Transverse colon (tissue), 4 donors: ENCODE results near the gene RAB36. TPM values are rescaled to one million over a fixed set of nuclear protein-coding genes. Genes with fewer than 3 reads are reported as not detected.

Source experiments
- DNase-seq: peaks from one replicate; pipeline ENCODE4 v3.0.0-alpha.2; 2019
- H3K27ac ChIP-seq, 4 donors: fragments of 200-600 bp; sonication (generic); 2 replicates each; pipeline ENCODE4 v1.5.1; 2016 to 2018; ENCODE audit warnings: inconsistent platforms in 4 of 4
- H3K27me3 ChIP-seq: fragments of 200-600 bp; sonication (generic); 2 replicates; pipeline ENCODE4 v1.5.1; 2017; ENCODE audit warnings: inconsistent platforms
- H3K36me3 ChIP-seq, 4 donors: fragments of 200-600 bp; sonication (generic); 2 replicates each; pipeline ENCODE4 v1.5.1; 2017 to 2019; ENCODE audit warnings: inconsistent platforms in 4 of 4
- H3K4me1 ChIP-seq, 4 donors: fragments of 200-600 bp; sonication (generic); 2 replicates each; pipeline ENCODE4 v1.5.1; 2017 to 2020; ENCODE audit warnings: inconsistent platforms in 4 of 4
- H3K4me3 ChIP-seq, 4 donors: fragments of 200-600 bp; sonication (generic); 1 replicate in 1 of 4; 2 replicates in 3 of 4; pipeline versions ENCODE4 v1.5.1 to v1.6.1; 2017 to 2019; ENCODE audit warnings: inconsistent platforms in 4 of 4
- H3K9me3 ChIP-seq, 2 donors: fragments of 200-600 bp; sonication (generic); 2 replicates each; pipeline ENCODE4 v1.5.1; 2017 to 2019; ENCODE audit warnings: inconsistent platforms in 2 of 2
- EP300 ChIP-seq: sonication (generic); formaldehyde crosslinking; IDR thresholded peaks from one replicate; pipeline ENCODE4 v1.6.1; 2017; ENCODE audit warnings: antibody characterized with exemption, low read depth
- POLR2A ChIP-seq: fragments of 450-650 bp; IDR thresholded peaks from one replicate; pipeline ENCODE4 v1.6.1; 2016; ENCODE audit warnings: antibody characterized with exemption, mild to moderate bottlenecking, moderate library complexity
- POLR2AphosphoS5 ChIP-seq, 3 donors: sonication (generic); formaldehyde crosslinking; IDR thresholded peaks; one replicate each; pipeline ENCODE4 v1.6.1; 2016; ENCODE audit warnings: antibody characterized with exemption in 3 of 3
- WGBS, 2 donors: methylation state at CpG; one replicate each; pipeline ENCODE4 v1.1.5; 2018; ENCODE audit warnings: low coverage in 1 of 2; 5-methylcytosine and 5-hydroxymethylcytosine counted together
- in situ Hi-C, 4 donors: fragments of 200-750 bp; cut with MboI; loops; one replicate each; pipeline versions ENCODE4 v1.15.0 to v1.15.1; 2017; ENCODE audit warnings: low sequenced_read_pairs in 3 of 4, low pct_ligation_motif_present in 1 of 4, low pct_unique_long_range_greater_than_20kb in 1 of 4
- intact Hi-C: fragments of 100-400 bp; cut with DNase I; formaldehyde crosslinking; loops from one replicate; pipeline ENCODE4 v1.15.1; 2023; ENCODE audit warnings: low total_unique reads
- total RNA-seq, 4 donors: library from RNA; depleted of rRNA; stranded (reverse); fragments of >200 nt; gene quantifications; one replicate each; pipeline ENCODE4 v1.1.0, GENCODE V29; 2016
- TF ChIP-seq, protein P1 (sequence below), 5 experiments: fragments of 200-600 bp in 3 of 5; fragments of 450-650 bp in 2 of 5; sonication (generic) in 3 of 5; IDR thresholded peaks; 1 replicate in 2 of 5; 2 replicates in 3 of 5; pipeline ENCODE4 v1.5.1; 2016 to 2017; ENCODE audit warnings: antibody characterized with exemption in 5 of 5, inconsistent platforms in 3 of 5, mild to moderate bottlenecking in 2 of 5, moderate library complexity in 1 of 5

Gene RAB36
- total RNA-seq, 4 donors from 2014 or later = 0.37 to 1.1 (median 0.82) TPM; not detected in 1

DNA sequence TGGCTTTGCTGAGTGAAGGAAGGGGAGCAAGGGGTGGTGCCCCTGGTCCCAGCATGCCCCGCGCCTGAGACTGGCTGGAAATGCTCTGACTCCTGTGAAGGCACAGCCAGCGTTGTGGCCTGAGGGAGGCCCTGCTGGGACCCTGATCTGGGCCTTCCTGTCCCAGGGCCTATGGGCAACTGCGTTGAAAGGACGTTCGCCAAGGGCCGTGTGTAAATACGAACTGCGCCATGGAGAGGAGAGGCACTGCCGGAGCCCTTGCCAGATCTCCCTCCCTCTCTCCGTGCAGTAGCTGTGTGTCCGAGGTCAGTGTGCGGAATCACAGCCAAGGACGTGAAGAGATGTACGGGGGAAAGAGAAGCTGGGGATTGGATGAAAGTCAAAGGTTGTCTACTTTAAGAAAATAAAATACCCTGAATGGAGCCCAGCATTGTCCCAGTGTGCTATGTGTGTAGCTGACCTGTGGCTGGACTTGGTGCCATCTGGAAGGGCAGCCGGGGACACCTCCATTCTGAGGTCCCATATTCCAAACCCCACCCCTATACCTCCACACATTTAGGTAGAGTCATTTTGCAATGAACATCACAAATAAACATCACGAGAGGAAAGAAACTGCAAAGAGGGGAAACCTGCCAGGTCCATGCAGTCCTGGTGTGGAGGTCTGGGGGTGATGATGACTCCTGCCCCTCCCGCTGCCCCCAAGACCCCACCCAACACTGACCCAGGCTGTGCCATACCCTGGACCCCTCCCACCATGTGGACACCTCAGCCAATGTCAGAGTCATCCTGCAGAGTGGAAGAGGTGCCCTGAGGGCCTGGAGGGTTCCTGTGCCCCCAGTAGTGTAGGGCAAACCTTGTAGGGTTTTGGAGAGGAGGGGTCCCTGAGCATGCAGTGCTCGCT is 20.4 kb upstream of the RAB36 start:
- intact Hi-C loops (loop anchor here (5.0 kb wide), 1 partner anchor 538 kb away; no protein-coding TSS in a partner anchor), in situ Hi-C loops (loop anchor here (5.0 to 10.0 kb wide), 3 partner anchors 160 to 170 kb away; no protein-coding TSS in a partner anchor)
- Histone ChIP-seq H3K9me3 (no peaks in the 10 kb centered on the region), H3K27me3 (no peaks in the 10 kb centered on the region), H3K27ac (no peak overlapping the region), H3K4me1 (peaks cover 0 to 3% (median 0%) of the 10 kb centered on the region in 4 donors), H3K4me3 (no peak overlapping the region), H3K36me3 (no peaks in the 10 kb centered on the region)
- 64 to 77% methylated on average over 12 to 19 of the region's 19 CpGs for whole genome bisulfite sequencing, 2 donors
- TF ChIP-seq POLR2A = no peak
- TF ChIP-seq POLR2AphosphoS5 (IDR thresholded peaks at IDR 0.05) = no peak
- TF ChIP-seq, protein P1, sequence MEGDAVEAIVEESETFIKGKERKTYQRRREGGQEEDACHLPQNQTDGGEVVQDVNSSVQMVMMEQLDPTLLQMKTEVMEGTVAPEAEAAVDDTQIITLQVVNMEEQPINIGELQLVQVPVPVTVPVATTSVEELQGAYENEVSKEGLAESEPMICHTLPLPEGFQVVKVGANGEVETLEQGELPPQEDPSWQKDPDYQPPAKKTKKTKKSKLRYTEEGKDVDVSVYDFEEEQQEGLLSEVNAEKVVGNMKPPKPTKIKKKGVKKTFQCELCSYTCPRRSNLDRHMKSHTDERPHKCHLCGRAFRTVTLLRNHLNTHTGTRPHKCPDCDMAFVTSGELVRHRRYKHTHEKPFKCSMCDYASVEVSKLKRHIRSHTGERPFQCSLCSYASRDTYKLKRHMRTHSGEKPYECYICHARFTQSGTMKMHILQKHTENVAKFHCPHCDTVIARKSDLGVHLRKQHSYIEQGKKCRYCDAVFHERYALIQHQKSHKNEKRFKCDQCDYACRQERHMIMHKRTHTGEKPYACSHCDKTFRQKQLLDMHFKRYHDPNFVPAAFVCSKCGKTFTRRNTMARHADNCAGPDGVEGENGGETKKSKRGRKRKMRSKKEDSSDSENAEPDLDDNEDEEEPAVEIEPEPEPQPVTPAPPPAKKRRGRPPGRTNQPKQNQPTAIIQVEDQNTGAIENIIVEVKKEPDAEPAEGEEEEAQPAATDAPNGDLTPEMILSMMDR (IDR thresholded peaks at IDR 0.05) = no peak
- TF ChIP-seq EP300 = no peak
- no peak for DNase-seq

DNA sequence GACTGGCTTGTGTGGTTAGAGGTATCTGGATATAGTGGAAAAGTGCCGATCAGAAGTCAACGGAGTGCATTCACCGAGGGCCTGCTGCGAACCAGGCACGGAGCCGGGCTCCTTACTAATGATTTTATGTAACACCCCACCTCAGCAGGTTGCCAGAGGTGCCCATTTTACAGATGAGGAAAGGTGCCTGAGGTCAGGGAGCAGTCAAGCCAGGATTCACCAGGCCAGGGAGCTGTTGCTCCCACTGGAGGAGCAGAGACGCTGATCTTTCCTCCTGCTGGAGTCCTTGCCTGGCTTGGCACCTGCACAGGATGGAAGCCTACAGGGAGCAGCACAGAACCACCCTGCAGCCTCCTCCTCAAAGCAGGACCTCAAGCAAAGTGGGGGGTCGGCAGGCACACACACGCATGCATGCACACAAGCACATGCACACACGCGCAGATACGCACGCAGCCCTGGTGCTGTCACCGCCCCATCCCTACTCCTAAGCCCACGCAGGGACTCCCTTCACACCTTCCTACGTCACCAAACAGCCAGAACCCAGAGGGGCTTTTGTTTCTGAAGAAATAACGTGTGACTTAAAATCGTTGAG is 19.7 kb upstream of the RAB36 start:
- Histone ChIP-seq H3K4me3 (no peak overlapping the region), H3K27me3 (no peaks in the 10 kb centered on the region), H3K36me3 (no peaks in the 10 kb centered on the region), H3K27ac (no peak overlapping the region), H3K9me3 (no peaks in the 10 kb centered on the region), H3K4me1 (peaks cover 0 to 3% (median 0%) of the 10 kb centered on the region in 4 donors)
- in situ Hi-C loops (loop anchor here in 2 of 4 donors (10.0 kb wide), 2 partner anchors 161 to 171 kb away; no protein-coding TSS in a partner anchor), intact Hi-C loops (loop anchor here (5.0 kb wide), 1 partner anchor 538 kb away; no protein-coding TSS in a partner anchor)
- DNase-seq = no peak
- 82 to 90% methylated on average over 2 to 18 of the region's 18 CpGs for WGBS, 2 donors
- TF ChIP-seq, protein P1 (IDR thresholded peaks at IDR 0.05) = no peak
- TF ChIP-seq POLR2AphosphoS5 (IDR thresholded peaks at IDR 0.05) = no peak

DNA sequence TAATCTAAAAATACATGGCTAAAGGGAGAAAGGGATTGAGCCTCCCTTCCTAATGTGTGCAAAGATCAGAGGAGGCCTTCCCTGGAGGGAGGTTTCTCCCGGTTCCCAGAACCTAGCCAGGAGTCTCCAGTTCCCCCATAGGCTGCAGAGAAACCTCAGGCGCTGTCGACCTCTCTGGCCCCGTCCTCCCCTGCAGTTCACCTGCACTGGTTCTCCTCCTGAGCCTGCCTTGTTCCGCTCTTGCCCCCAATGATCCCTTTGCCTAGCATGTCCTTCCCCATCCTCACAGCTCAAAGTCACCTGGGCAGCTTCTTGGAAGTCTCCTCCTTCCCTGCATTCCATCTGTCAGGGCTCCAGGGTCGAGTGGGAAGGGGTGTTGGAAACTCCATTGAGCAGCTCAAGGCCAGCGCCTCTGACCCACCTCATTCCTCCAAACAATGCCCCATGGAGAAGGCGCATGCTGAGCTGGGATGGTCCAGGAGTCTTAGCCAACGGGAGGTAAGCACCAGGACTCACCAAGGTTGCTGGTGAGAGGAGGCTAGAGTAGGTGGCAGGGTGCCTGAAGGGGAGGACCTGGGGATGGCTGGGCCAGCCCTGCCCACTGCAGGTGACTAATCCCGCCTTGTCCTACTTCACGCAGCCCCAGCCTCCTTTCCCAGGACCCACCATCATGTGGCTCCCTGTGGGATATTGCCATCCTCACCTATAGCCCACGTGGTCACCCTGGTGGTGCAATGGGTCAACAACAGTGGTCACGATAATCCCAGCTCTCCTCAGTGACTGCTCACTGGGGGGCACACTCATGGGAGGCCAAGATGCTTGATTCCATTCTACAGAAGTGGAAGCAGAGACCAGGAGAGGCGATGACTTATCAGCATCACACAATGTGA is 18.9 kb upstream of the RAB36 start:
- no peaks in the 10 kb centered on the region for H3K9me3 ChIP-seq
- intact Hi-C loops = loop anchor here (5.0 kb wide), 1 partner anchor 539 kb away; no protein-coding TSS in a partner anchor
- H3K36me3 ChIP-seq = no peaks in the 10 kb centered on the region
- no peak overlapping the region for H3K27ac ChIP-seq
- TF ChIP-seq, protein P1 (IDR thresholded peaks at IDR 0.05) = no peak
- TF ChIP-seq POLR2AphosphoS5 (IDR thresholded peaks at IDR 0.05) (no peak), EP300 (no peak), POLR2A (no peak)
- 67 to 74% methylated on average over 2 to 13 of the region's 14 CpGs for WGBS, 2 donors
- no peaks in the 10 kb centered on the region for H3K27me3 ChIP-seq
- H3K4me1 ChIP-seq = peaks cover 0 to 3% (median 0%) of the 10 kb centered on the region in 4 donors
- no peak overlapping the region for H3K4me3 ChIP-seq
- in situ Hi-C loops = loop anchor here in 2 of 4 donors (10.0 kb wide), 2 partner anchors 162 to 172 kb away; no protein-coding TSS in a partner anchor
- no peak for DNase-seq
